Neural progenitor cell (in vitro differentiated cells): Measurements from ENCODE around the gene NAA20. TPM values are rescaled to one million over a fixed set of nuclear protein-coding genes. Genes with fewer than 3 reads are reported as not detected.

ENCODE experiments used
- DNase-seq: peaks from one replicate; pipeline ENCODE4 v3.0.0-alpha.2; 2016; ENCODE audit warnings: low spot score
- H2AFZ ChIP-seq: fragments of 200-600 bp; sonication (generic); replicated peaks from 2 replicates; pipeline ENCODE4 v1.6.1; 2016; ENCODE audit warnings: antibody characterized with exemption
- H3F3A ChIP-seq: fragments of 200-600 bp; sonication (generic); 2 replicates; pipeline ENCODE4 v1.6.1; 2016; ENCODE audit warnings: antibody characterized with exemption, low read depth
- H3K27ac ChIP-seq: fragments of 200-600 bp; sonication (generic); 2 replicates; pipeline ENCODE4 v1.5.1; 2016; ENCODE audit warnings: mild to moderate bottlenecking
- H3K27me3 ChIP-seq: fragments of 200-600 bp; sonication (generic); 2 replicates; pipeline ENCODE4 v1.6.1; 2016; ENCODE audit warnings: mild to moderate bottlenecking, moderate library complexity
- H3K36me3 ChIP-seq: fragments of 200-600 bp; sonication (generic); 2 replicates; pipeline ENCODE4 v1.5.1; 2016
- H3K4me1 ChIP-seq: fragments of 200-600 bp; sonication (generic); 2 replicates; pipeline ENCODE4 v1.6.1; 2016; ENCODE audit warnings: mixed run types
- H3K4me2 ChIP-seq: fragments of 200-600 bp; sonication (generic); 2 replicates; pipeline ENCODE4 v1.6.1; 2016
- H3K4me3 ChIP-seq: fragments of 200-600 bp; sonication (generic); 2 replicates; pipeline ENCODE4 v1.5.1; 2016
- H3K79me2 ChIP-seq: fragments of 200-600 bp; sonication (generic); 2 replicates; pipeline ENCODE4 v1.6.1; 2016; ENCODE audit warnings: low read depth
- H3K9ac ChIP-seq: fragments of 200-600 bp; sonication (generic); 2 replicates; pipeline ENCODE4 v1.6.1; 2016
- H3K9me3 ChIP-seq: fragments of 200-600 bp; sonication (generic); 2 replicates; pipeline ENCODE4 v1.5.1; 2016; ENCODE audit warnings: low read depth
- H4K20me1 ChIP-seq: fragments of 200-600 bp; sonication (generic); 2 replicates; pipeline ENCODE4 v1.6.1; 2016; ENCODE audit warnings: low read depth
- H3K27ac Mint-ChIP-seq: 3 replicates; pipeline ENCODE4 v1.8.0; 2021; ENCODE audit warnings: mixed read lengths
- H3K27me3 Mint-ChIP-seq: 2 replicates; pipeline ENCODE4 v1.8.0; 2022; ENCODE audit warnings: low read depth, mild to moderate bottlenecking, inconsistent platforms, moderate library complexity, mixed read lengths; ENCODE audit not compliant: insufficient read depth
- H3K36me3 Mint-ChIP-seq: 3 replicates; pipeline ENCODE4 v1.8.0; 2021; ENCODE audit warnings: mixed read lengths
- H3K4me1 Mint-ChIP-seq: 3 replicates; pipeline ENCODE4 v1.8.0; 2021; ENCODE audit warnings: mixed read lengths
- H3K4me3 Mint-ChIP-seq: 3 replicates; pipeline ENCODE4 v1.8.0; 2021; ENCODE audit warnings: mild to moderate bottlenecking, moderate library complexity, mixed read lengths
- H3K9me3 Mint-ChIP-seq: 3 replicates; pipeline ENCODE4 v1.8.0; 2020; ENCODE audit warnings: mixed read lengths
- EZH2 ChIP-seq: fragments of 200-600 bp; sonication (generic); IDR thresholded peaks from 2 replicates; pipeline ENCODE4 v1.6.1; 2017; ENCODE audit warnings: antibody characterized with exemption, mild to moderate bottlenecking, moderate library complexity
- EZH2phosphoT487 ChIP-seq: fragments of 200-600 bp; sonication (generic); IDR thresholded peaks from 2 replicates; pipeline ENCODE4 v1.6.1; 2017; ENCODE audit warnings: antibody characterized with exemption
- total RNA-seq: library from RNA; depleted of rRNA; stranded (reverse); fragments of >200 nt; gene quantifications from 2 replicates; pipeline ENCODE4 v1.2.3, GENCODE V29; 2015; ENCODE audit warnings: low replicate concordance
- TF ChIP-seq, protein P1 (sequence below): fragments of 200-600 bp; sonication (generic); IDR thresholded peaks from 2 replicates; pipeline ENCODE4 v1.5.1; 2017; ENCODE audit warnings: antibody characterized with exemption, mild to moderate bottlenecking

Gene NAA20, protein sequence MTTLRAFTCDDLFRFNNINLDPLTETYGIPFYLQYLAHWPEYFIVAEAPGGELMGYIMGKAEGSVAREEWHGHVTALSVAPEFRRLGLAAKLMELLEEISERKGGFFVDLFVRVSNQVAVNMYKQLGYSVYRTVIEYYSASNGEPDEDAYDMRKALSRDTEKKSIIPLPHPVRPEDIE
- 23.2 and 39.9 TPM in 2 replicates for total RNA-seq

DNA sequence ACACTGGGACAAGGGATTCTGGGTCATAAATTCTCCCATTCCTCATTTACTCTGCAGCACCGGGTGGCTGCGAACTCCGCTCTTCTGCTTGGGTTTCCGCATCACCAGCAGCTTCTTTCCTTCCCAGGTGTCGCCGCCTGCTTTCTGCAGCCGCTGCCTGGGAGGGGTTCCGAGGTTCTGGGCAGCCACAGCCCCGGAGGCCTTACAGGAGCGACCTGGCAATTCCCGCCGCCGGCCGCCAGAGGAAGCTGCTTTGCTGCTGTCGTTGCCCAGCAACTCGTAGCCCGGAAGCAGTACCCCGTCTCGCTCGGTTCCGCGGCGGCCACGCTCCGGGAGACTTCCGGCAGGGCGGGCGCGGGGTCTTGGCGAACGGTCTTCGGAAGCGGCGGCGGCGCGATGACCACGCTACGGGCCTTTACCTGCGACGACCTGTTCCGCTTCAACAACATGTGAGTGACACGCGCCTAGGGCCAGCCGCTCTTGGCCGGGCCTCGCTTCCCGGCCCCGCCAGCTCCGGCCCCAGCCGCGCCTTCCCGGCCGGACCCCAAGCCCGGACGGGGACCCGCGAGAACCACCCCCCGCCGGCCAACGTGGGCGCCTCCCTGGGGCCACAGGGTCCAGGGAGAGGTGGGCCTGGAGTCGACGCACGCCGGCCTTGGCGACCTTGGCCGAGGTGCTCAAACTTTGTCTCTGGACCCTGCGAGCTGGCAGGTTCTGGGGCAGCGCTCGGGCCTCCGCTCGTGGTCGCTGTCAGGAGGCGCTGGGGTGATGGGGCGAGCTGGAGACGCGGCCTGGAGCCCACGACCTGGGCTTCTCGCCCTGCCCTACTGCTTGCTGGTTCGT lies at the start of gene NAA20:
Gene NAA20, plus strand, starts transcription at position 362 of the 843 bp plus-strand sequence. Its CDS starts 35 bp downstream, at position 397.
- no peak for TF ChIP-seq EZH2
- TF ChIP-seq, protein P1, sequence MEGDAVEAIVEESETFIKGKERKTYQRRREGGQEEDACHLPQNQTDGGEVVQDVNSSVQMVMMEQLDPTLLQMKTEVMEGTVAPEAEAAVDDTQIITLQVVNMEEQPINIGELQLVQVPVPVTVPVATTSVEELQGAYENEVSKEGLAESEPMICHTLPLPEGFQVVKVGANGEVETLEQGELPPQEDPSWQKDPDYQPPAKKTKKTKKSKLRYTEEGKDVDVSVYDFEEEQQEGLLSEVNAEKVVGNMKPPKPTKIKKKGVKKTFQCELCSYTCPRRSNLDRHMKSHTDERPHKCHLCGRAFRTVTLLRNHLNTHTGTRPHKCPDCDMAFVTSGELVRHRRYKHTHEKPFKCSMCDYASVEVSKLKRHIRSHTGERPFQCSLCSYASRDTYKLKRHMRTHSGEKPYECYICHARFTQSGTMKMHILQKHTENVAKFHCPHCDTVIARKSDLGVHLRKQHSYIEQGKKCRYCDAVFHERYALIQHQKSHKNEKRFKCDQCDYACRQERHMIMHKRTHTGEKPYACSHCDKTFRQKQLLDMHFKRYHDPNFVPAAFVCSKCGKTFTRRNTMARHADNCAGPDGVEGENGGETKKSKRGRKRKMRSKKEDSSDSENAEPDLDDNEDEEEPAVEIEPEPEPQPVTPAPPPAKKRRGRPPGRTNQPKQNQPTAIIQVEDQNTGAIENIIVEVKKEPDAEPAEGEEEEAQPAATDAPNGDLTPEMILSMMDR: peak; percentile 62
- peaks cover 7% of the 10 kb centered on the region for H3K4me1 ChIP-seq
- H3K9ac ChIP-seq: peak within 1 kb of the TSS; percentile 81
- peaks cover 15% of the 10 kb centered on the region for H3F3A ChIP-seq
- H4K20me1 ChIP-seq: peaks cover 14% of the 10 kb centered on the region
- DNase-seq: peak; percentile 96
- Mint-ChIP-seq H3K36me3 (peaks cover 2% of the 10 kb centered on the region), H3K4me1 (peaks cover 21% of the 10 kb centered on the region), H3K9me3 (no peaks in the 10 kb centered on the region), H3K4me3 (peak within 1 kb of the TSS; percentile 85), H3K27me3 (no peaks in the 10 kb centered on the region), H3K27ac (peak within 1 kb of the TSS; percentile 80)
- H3K36me3 ChIP-seq: no peaks in the 10 kb centered on the region
- no peak within 1 kb of the TSS for H3K27ac ChIP-seq
- H3K79me2 ChIP-seq: peaks cover 50% of the 10 kb centered on the region
- H3K4me2 ChIP-seq: peak within 1 kb of the TSS; percentile 98
- H3K27me3 ChIP-seq: no peaks in the 10 kb centered on the region
- H3K9me3 ChIP-seq: no peaks in the 10 kb centered on the region
- peak within 1 kb of the TSS; percentile 97 for H2AFZ ChIP-seq
- H3K4me3 ChIP-seq: peak within 1 kb of the TSS; percentile 99

DNA sequence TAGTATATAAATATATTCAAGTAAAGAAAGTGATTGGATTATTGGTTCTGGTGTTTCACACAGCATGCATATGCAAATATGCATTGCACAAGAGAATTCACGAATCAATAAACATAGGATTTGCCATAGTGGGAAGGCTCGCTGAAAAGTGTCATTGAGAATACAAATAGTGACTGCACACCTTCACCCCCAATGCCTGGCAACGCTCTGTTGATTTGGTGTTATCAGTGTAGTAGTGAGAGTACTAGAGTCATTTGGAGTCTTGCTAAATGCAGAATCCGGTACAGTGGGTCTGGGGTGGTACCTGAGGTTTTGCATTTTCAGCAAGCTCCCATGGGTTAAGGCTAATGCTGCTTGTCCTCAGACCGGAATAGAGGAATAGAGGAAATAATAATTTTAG lies 49.7 kb upstream of the NAA20 start:
- no peaks in the 10 kb centered on the region for H3K27me3 ChIP-seq
- no peaks in the 10 kb centered on the region for H4K20me1 ChIP-seq
- H3K27ac Mint-ChIP-seq: no peak overlapping the region
- H3K9me3 Mint-ChIP-seq: no peaks in the 10 kb centered on the region
- H3K4me1 ChIP-seq: no peaks in the 10 kb centered on the region
- no peak overlapping the region for H3K4me3 ChIP-seq
- no peak overlapping the region for H3K9ac ChIP-seq
- H3K27me3 Mint-ChIP-seq: peaks cover 2% of the 10 kb centered on the region
- DNase-seq: no peak
- H3K4me2 ChIP-seq: no peak overlapping the region
- H3F3A ChIP-seq: no peaks in the 10 kb centered on the region
- no peaks in the 10 kb centered on the region for H3K36me3 ChIP-seq
- no peak overlapping the region for H3K27ac ChIP-seq
- H3K36me3 Mint-ChIP-seq: peaks cover 5% of the 10 kb centered on the region
- peaks cover 4% of the 10 kb centered on the region for H3K4me1 Mint-ChIP-seq
- no peak for TF ChIP-seq EZH2
- TF ChIP-seq EZH2phosphoT487: no peak
- TF ChIP-seq, protein P1: no peak
- no peak overlapping the region for H2AFZ ChIP-seq
- H3K79me2 ChIP-seq: no peaks in the 10 kb centered on the region
- no peak overlapping the region for H3K4me3 Mint-ChIP-seq
- H3K9me3 ChIP-seq: no peaks in the 10 kb centered on the region

DNA sequence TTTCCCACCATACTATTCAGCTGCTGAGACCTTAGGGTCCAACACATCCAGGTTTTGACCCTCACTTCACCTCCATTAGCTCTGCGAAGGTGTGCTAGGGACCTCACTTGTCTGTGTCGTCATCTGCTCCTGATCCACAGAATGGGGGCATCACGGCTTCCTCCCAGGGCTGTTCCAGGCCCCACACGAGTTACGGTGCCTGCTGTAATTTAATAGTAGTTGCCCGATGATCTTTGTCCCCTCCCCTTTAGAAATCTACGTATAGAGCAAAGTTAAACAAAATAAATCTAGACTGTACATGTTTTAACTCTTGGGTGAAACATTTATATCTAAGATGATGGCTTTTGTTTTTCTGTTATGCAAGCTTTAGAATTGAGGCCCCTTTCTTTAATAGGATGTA lies 49.1 kb upstream of the NAA20 start:
- H3K27me3 Mint-ChIP-seq: peaks cover 2% of the 10 kb centered on the region
- H3K27ac Mint-ChIP-seq: no peak overlapping the region

More for the DNA sequence above, 49.1 kb upstream of the NAA20 start:
- Histone ChIP-seq H3K79me2 (no peaks in the 10 kb centered on the region), H3K27ac (no peak overlapping the region), H3K9ac (no peak overlapping the region), H3K4me2 (no peak overlapping the region), H3K27me3 (no peaks in the 10 kb centered on the region), H3K9me3 (no peaks in the 10 kb centered on the region), H3K36me3 (no peaks in the 10 kb centered on the region), H3K4me1 (no peaks in the 10 kb centered on the region), H2AFZ (no peak overlapping the region), H3K4me3 (no peak overlapping the region), H4K20me1 (no peaks in the 10 kb centered on the region), H3F3A (no peaks in the 10 kb centered on the region)
- H3K9me3 Mint-ChIP-seq: no peaks in the 10 kb centered on the region
- H3K36me3 Mint-ChIP-seq: peaks cover 6% of the 10 kb centered on the region
- TF ChIP-seq EZH2 (no peak), EZH2phosphoT487 (no peak)
- TF ChIP-seq, protein P1: no peak
- H3K4me3 Mint-ChIP-seq: no peak overlapping the region
- no peak for DNase-seq
- peaks cover 4% of the 10 kb centered on the region for H3K4me1 Mint-ChIP-seq
